ENCODE data around the gene CTNNA1.
"Not testable (repeated sequence)": the region's sequence is repeated elsewhere in the genome, so short reads cannot be mapped to it uniquely, and the experiment has no call there.

The CTNNA1 gene

GRCh38 chr5:138714694-138715093 lies 38.5 kb upstream of the CTNNA1 start:
- Histone ChIP-seq H3K36me3 (ENCODE audit: control insufficient read depth, insufficient read depth, low read length) (no peaks in the 10 kb centered on the region), H3K9me3 (ENCODE audit: control insufficient read depth, insufficient read depth, low read length) (no peaks in the 10 kb centered on the region)

GRCh38 chr5:138715931-138716432 lies 37.2 kb upstream of the CTNNA1 start:
- not testable (repeated sequence) for H3K4me1 ChIP-seq (ENCODE audit: control insufficient read depth, insufficient read depth, low read length); H3K36me3 ChIP-seq (ENCODE audit: control insufficient read depth, insufficient read depth, low read length); H3K4me3 ChIP-seq (ENCODE audit: low read depth, low read length); H3K27me3 ChIP-seq (ENCODE audit: control insufficient read depth, insufficient read depth, low read length); H3K9ac ChIP-seq (ENCODE audit: low read depth, low read length); H3K9me3 ChIP-seq (ENCODE audit: control insufficient read depth, insufficient read depth, low read length)

More at GRCh38 chr5:138714694-138715093, 38.5 kb upstream of the CTNNA1 start:
- Histone ChIP-seq H3K4me3 (ENCODE audit: low read depth, low read length) (no peak overlapping the region), H3K27me3 (ENCODE audit: control insufficient read depth, insufficient read depth, low read length) (no peaks in the 10 kb centered on the region), H3K9ac (ENCODE audit: low read depth, low read length) (no peak overlapping the region), H3K4me1 (ENCODE audit: control insufficient read depth, insufficient read depth, low read length) (no peaks in the 10 kb centered on the region)

- no peak overlapping the region for H3K4me3 ChIP-seq (ENCODE audit: low read depth, low read length)
- no peaks in the 10 kb centered on the region for H3K9me3 ChIP-seq (ENCODE audit: control insufficient read depth, insufficient read depth, low read length)
- no peaks in the 10 kb centered on the region for H3K27me3 ChIP-seq (ENCODE audit: control insufficient read depth, insufficient read depth, low read length)
- H3K36me3 ChIP-seq (ENCODE audit: control insufficient read depth, insufficient read depth, low read length) = no peaks in the 10 kb centered on the region
- H3K4me1 ChIP-seq (ENCODE audit: control insufficient read depth, insufficient read depth, low read length) = no peaks in the 10 kb centered on the region
- no peak overlapping the region for H3K9ac ChIP-seq (ENCODE audit: low read depth, low read length)
Observed at GRCh38 chr5:138716456-138716924, 36.7 kb upstream of the CTNNA1 start.

GRCh38 chr5:138717399-138717798 lies 35.8 kb upstream of the CTNNA1 start:
- no peak overlapping the region for H3K4me3 ChIP-seq (ENCODE audit: low read depth, low read length)
- peaks cover 3% of the 10 kb centered on the region for H3K4me1 ChIP-seq (ENCODE audit: control insufficient read depth, insufficient read depth, low read length)
- no peaks in the 10 kb centered on the region for H3K9me3 ChIP-seq (ENCODE audit: control insufficient read depth, insufficient read depth, low read length)
- H3K9ac ChIP-seq (ENCODE audit: low read depth, low read length) = no peak overlapping the region
- no peaks in the 10 kb centered on the region for H3K36me3 ChIP-seq (ENCODE audit: control insufficient read depth, insufficient read depth, low read length)
- no peaks in the 10 kb centered on the region for H3K27me3 ChIP-seq (ENCODE audit: control insufficient read depth, insufficient read depth, low read length)

GRCh38 chr5:138719811-138720210 lies 33.4 kb upstream of the CTNNA1 start:
- Histone ChIP-seq H3K4me3 (ENCODE audit: low read depth, low read length) (no peak overlapping the region), H3K9ac (ENCODE audit: low read depth, low read length) (no peak overlapping the region), H3K4me1 (ENCODE audit: control insufficient read depth, insufficient read depth, low read length) (peaks cover 6% of the 10 kb centered on the region), H3K27me3 (ENCODE audit: control insufficient read depth, insufficient read depth, low read length) (no peaks in the 10 kb centered on the region), H3K36me3 (ENCODE audit: control insufficient read depth, insufficient read depth, low read length) (no peaks in the 10 kb centered on the region), H3K9me3 (ENCODE audit: control insufficient read depth, insufficient read depth, low read length) (no peaks in the 10 kb centered on the region)

GRCh38 chr5:138720840-138721239 lies 32.4 kb upstream of the CTNNA1 start:
- Histone ChIP-seq H3K9me3 (ENCODE audit: control insufficient read depth, insufficient read depth, low read length) (no peaks in the 10 kb centered on the region), H3K4me3 (ENCODE audit: low read depth, low read length) (no peak overlapping the region), H3K4me1 (ENCODE audit: control insufficient read depth, insufficient read depth, low read length) (peaks cover 14% of the 10 kb centered on the region), H3K27me3 (ENCODE audit: control insufficient read depth, insufficient read depth, low read length) (no peaks in the 10 kb centered on the region), H3K9ac (ENCODE audit: low read depth, low read length) (no peak overlapping the region), H3K36me3 (ENCODE audit: control insufficient read depth, insufficient read depth, low read length) (no peaks in the 10 kb centered on the region)

- peaks cover 18% of the 10 kb centered on the region for H3K4me1 ChIP-seq (ENCODE audit: control insufficient read depth, insufficient read depth, low read length)
- no peak overlapping the region for H3K9ac ChIP-seq (ENCODE audit: low read depth, low read length)
- H3K4me3 ChIP-seq (ENCODE audit: low read depth, low read length) = no peak overlapping the region
- no peaks in the 10 kb centered on the region for H3K36me3 ChIP-seq (ENCODE audit: control insufficient read depth, insufficient read depth, low read length)
- no peaks in the 10 kb centered on the region for H3K27me3 ChIP-seq (ENCODE audit: control insufficient read depth, insufficient read depth, low read length)
- no peaks in the 10 kb centered on the region for H3K9me3 ChIP-seq (ENCODE audit: control insufficient read depth, insufficient read depth, low read length)
Observed at GRCh38 chr5:138721979-138722378, 31.2 kb upstream of the CTNNA1 start.

GRCh38 chr5:138722544-138723177 lies 30.6 kb upstream of the CTNNA1 start:
- no peak overlapping the region for H3K9ac ChIP-seq (ENCODE audit: low read depth, low read length)
- no peak overlapping the region for H3K4me3 ChIP-seq (ENCODE audit: low read depth, low read length)
- H3K36me3 ChIP-seq (ENCODE audit: control insufficient read depth, insufficient read depth, low read length) = no peaks in the 10 kb centered on the region
- peaks cover 18% of the 10 kb centered on the region for H3K4me1 ChIP-seq (ENCODE audit: control insufficient read depth, insufficient read depth, low read length)
- no peaks in the 10 kb centered on the region for H3K9me3 ChIP-seq (ENCODE audit: control insufficient read depth, insufficient read depth, low read length)
- H3K27me3 ChIP-seq (ENCODE audit: control insufficient read depth, insufficient read depth, low read length) = no peaks in the 10 kb centered on the region

GRCh38 chr5:138724470-138725146 lies 28.6 kb upstream of the CTNNA1 start:
- no peaks in the 10 kb centered on the region for H3K27me3 ChIP-seq (ENCODE audit: control insufficient read depth, insufficient read depth, low read length)
- H3K36me3 ChIP-seq (ENCODE audit: control insufficient read depth, insufficient read depth, low read length) = no peaks in the 10 kb centered on the region
- peaks cover 18% of the 10 kb centered on the region for H3K4me1 ChIP-seq (ENCODE audit: control insufficient read depth, insufficient read depth, low read length)
- no peak overlapping the region for H3K4me3 ChIP-seq (ENCODE audit: low read depth, low read length)
- H3K9me3 ChIP-seq (ENCODE audit: control insufficient read depth, insufficient read depth, low read length) = no peaks in the 10 kb centered on the region
- H3K9ac ChIP-seq (ENCODE audit: low read depth, low read length) = no peak overlapping the region

GRCh38 chr5:138725153-138725817 lies 27.9 kb upstream of the CTNNA1 start:
- no peak overlapping the region for H3K9ac ChIP-seq (ENCODE audit: low read depth, low read length)

GRCh38 chr5:138725818-138726416 lies 27.3 kb upstream of the CTNNA1 start:
- Histone ChIP-seq H3K4me3 (ENCODE audit: low read depth, low read length) (no peak overlapping the region), H3K36me3 (ENCODE audit: control insufficient read depth, insufficient read depth, low read length) (no peaks in the 10 kb centered on the region), H3K9me3 (ENCODE audit: control insufficient read depth, insufficient read depth, low read length) (no peaks in the 10 kb centered on the region), H3K9ac (ENCODE audit: low read depth, low read length) (peak overlapping the region; percentile 14), H3K27me3 (ENCODE audit: control insufficient read depth, insufficient read depth, low read length) (no peaks in the 10 kb centered on the region), H3K4me1 (ENCODE audit: control insufficient read depth, insufficient read depth, low read length) (peaks cover 18% of the 10 kb centered on the region)

More at GRCh38 chr5:138725153-138725817, 27.9 kb upstream of the CTNNA1 start:
- H3K4me1 ChIP-seq (ENCODE audit: control insufficient read depth, insufficient read depth, low read length) = peaks cover 18% of the 10 kb centered on the region
- H3K36me3 ChIP-seq (ENCODE audit: control insufficient read depth, insufficient read depth, low read length) = no peaks in the 10 kb centered on the region
- H3K27me3 ChIP-seq (ENCODE audit: control insufficient read depth, insufficient read depth, low read length) = no peaks in the 10 kb centered on the region
- H3K4me3 ChIP-seq (ENCODE audit: low read depth, low read length) = no peak overlapping the region
- no peaks in the 10 kb centered on the region for H3K9me3 ChIP-seq (ENCODE audit: control insufficient read depth, insufficient read depth, low read length)
